Amniotic stem cell (primary cell): Measurements from ENCODE around the gene C6orf120.
"Not testable (repeated sequence)": the region's sequence is repeated elsewhere in the genome, so short reads cannot be mapped to it uniquely, and the experiment has no call there.

Experiments used
- DNase-seq: peaks from one replicate; lab custom pipeline; 2025; lab: John Stamatoyannopoulos, UW

Gene C6orf120

GRCh38 chr6:169684056-169684455 is 17.9 kb upstream of the C6orf120 start:
- DNase-seq, result no peak

- no peak for DNase-seq
These were observed 16.1 kb upstream of the C6orf120 start for GRCh38 chr6:169685860-169686259.

GRCh38 chr6:169689287-169689686 is 12.6 kb upstream of the C6orf120 start:
- DNase-seq, result no peak

GRCh38 chr6:169691260-169691659 is 10.7 kb upstream of the C6orf120 start:
- no peak for DNase-seq

- DNase-seq, result no peak
These were observed 9.4 kb upstream of the C6orf120 start for GRCh38 chr6:169692516-169692915.

GRCh38 chr6:169695131-169695530 is 6.8 kb upstream of the C6orf120 start:
- DNase-seq, result no peak

- not testable (repeated sequence) for DNase-seq
These were observed 4.8 kb upstream of the C6orf120 start for GRCh38 chr6:169697115-169697514.

- DNase-seq, result no peak
These were observed 1.6 kb upstream of the C6orf120 start for GRCh38 chr6:169700296-169700695.

- no peak for DNase-seq
These were observed 494 bp upstream of the C6orf120 start for GRCh38 chr6:169701311-169701953.

GRCh38 chr6:169702840-169703246 is 917 bp downstream of the C6orf120 start:
- no peak for DNase-seq

- no peak for DNase-seq
These were observed 5.8 kb downstream of the C6orf120 start for GRCh38 chr6:169707772-169708171.

- no peak for DNase-seq
These were observed 7.4 kb downstream of the C6orf120 start for GRCh38 chr6:169709293-169709692.

- DNase-seq, result no peak
These were observed 8.1 kb downstream of the C6orf120 start for GRCh38 chr6:169710009-169710408.

GRCh38 chr6:169714178-169714577 is 12.3 kb downstream of the C6orf120 start:
- no peak for DNase-seq

GRCh38 chr6:169714595-169714994 is 12.7 kb downstream of the C6orf120 start:
- no peak for DNase-seq

- DNase-seq, result no peak
These were observed 17.2 kb downstream of the C6orf120 start for GRCh38 chr6:169719117-169719516.

- DNase-seq, result no peak
These were observed 18.4 kb downstream of the C6orf120 start for GRCh38 chr6:169720207-169720855.

- DNase-seq, result no peak
These were observed 20.7 kb downstream of the C6orf120 start for GRCh38 chr6:169722362-169723199.

- DNase-seq, result no peak
These were observed 21.4 kb downstream of the C6orf120 start for GRCh38 chr6:169723200-169723909.

- DNase-seq, result no peak
These were observed 22.1 kb downstream of the C6orf120 start for GRCh38 chr6:169723991-169724493.

GRCh38 chr6:169724494-169725124 is 22.7 kb downstream of the C6orf120 start, which contains the start of gene PHF10:
TSS of gene PHF10 (minus strand) at chr6:169724500. CDS start at chr6:169723931, 569 bp downstream.
- DNase-seq, result no peak
